Inferior parietal cortex (tissue), 1 donor: ENCODE data around the gene SCYL2.
"Not testable (repeated sequence)": the region's sequence is repeated elsewhere in the genome, so short reads cannot be mapped to it uniquely, and the experiment has no call there.

ENCODE experiments used
- DNase-seq: peaks from one replicate; pipeline ENCODE4 v3.0.0-alpha.2; 2016; ENCODE audit errors: extremely low spot score

SCYL2 gene

GRCh38 chr12:100266835-100267602, at the start of gene SCYL2, which contains the start of gene DEPDC4:
Gene SCYL2 (plus strand): TSS chr12:100267177. CDS start chr12:100282971, 15,794 bp downstream.
Gene DEPDC4 (minus strand): TSS chr12:100267079. CDS start chr12:100267076, 3 bp downstream.
- DNase-seq, result peak; percentile 95

DNA sequence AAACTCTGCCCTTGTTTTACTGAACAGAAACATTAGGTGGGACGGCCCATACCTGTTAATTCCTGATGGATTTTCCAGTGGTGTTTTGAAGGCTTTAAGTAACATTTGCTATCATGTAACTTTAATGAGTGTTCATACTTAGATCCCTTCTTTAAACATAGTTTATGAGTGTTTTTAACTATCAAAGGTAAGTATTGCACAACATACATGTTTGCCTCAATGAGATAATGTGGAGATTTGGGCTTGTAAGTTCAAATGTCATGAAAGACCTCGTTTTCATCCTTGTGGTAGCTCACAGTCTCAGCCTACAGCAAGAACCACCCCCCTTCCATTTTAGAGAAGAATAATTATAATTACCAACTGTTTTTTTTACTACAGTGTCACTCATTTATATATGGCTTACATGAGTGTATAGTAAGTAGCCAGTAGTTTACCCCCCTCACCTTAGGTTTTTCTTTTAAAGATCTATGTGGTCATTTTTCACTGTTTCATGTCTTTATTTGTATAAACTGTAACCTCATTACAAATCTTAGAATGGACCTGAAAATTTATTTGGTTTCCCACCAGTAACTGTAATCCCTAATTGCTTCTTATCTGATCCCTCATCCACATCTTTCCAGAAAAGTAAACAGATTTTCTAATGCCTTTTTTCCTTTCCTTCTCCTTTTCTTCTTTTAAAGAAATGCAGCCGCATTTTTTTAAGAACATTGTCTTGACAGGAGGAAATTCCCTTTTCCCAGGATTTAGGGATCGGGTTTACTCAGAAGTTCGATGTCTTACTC, 47.5 kb upstream of the SCYL2 start:
- DNase-seq, result no peak

DNA sequence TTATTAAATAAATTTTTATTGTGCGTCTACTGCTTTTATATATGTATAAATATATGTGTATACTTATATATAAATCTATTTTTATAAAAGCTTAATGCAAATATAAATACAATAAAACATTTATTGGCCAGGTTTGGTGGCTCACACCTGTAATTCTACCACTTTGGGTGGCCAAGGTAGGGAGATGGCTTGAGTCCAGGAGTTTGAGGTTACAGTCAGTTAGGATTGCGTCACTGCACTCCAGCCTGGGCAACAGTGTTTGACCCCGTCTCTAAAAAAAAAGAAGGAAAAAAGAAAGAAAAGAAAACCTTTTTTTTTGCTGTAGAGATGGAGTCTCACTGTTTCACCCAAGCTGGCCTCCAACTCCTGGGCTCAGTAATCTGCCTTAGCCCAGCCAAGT, 45.5 kb upstream of the SCYL2 start:
- DNase-seq, result no peak

DNA sequence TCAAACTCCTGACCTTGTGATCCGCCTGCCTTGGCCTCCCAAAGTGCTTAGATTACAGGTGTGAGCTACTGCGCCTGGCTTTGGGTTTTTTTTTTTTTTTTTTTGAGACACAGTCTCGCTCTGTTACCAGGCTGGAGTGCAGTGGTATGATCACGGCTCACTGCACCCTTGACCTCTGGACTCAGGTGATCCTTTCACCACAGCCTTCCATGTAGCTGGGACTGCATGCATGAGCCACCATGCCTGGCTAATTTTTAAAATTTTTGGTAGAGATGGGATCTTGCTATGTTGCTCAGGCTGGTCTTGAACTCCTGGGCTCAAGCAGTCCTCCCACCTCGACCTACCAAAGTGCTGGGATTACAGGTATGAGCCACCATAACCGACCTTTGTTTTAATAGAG, 44.8 kb upstream of the SCYL2 start:
- DNase-seq, result not testable (repeated sequence)

DNA sequence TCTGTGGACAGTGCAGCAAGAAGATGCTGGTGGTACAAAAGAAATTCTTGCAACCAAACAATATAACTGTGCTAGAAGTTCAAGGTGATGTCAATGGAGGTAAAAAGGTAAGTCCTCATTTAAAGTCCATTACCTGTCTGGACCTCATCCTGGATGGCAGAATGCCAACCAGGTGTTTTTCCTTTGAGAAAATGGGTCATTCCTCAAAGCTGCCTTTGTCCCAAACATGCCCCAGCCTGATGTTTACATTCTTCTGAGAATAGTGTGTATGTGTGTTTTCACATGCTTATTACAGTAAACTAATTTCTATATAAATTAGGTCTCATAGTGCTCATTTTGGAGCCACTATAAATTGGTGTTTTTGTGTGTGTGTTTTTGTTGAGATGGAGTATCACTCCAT, 41.5 kb upstream of the SCYL2 start:
- DNase-seq, result no peak

GRCh38 chr12:100229036-100229635, 37.8 kb upstream of the SCYL2 start:
- no peak for DNase-seq

DNA sequence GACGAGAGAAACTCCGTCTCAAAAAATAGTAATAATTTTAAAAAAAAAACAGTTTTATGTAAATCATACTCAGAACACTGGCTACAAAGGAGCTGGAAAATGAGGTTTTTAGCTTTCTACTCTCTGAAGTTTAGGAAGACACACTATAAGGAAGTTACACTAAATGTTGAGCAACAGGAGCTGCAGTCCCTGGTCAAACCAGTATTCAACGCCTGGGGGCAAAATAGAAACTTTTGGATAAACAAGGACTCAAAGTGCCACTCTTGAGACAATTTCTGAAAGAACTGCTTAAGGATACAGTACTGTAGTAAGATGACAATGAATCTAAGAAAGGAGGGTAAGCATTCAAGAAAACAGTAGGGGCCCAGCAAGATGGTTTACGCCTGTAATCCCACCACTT, 37.1 kb upstream of the SCYL2 start:
- no peak for DNase-seq

GRCh38 chr12:100231873-100232272, 35.1 kb upstream of the SCYL2 start:
- not testable (repeated sequence) for DNase-seq

DNA sequence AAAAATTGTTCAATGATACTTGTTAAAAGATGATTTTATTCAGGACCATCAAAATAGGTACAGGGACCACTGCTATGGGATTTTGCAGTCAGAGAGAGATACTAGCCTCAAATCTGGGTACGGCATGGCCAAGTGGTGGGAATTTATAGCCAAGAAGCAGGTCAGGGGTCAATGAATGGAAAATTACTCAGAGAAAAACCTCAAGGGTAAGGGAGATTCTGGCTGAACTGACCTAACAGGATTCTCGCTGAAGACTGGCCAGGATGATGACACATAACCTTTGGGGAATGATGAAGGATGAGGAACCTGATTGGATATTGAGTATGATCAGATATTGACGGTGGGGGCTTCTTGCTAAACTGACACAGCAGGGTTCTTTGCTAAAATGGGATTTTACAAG, 32.8 kb upstream of the SCYL2 start:
- no peak for DNase-seq

DNA sequence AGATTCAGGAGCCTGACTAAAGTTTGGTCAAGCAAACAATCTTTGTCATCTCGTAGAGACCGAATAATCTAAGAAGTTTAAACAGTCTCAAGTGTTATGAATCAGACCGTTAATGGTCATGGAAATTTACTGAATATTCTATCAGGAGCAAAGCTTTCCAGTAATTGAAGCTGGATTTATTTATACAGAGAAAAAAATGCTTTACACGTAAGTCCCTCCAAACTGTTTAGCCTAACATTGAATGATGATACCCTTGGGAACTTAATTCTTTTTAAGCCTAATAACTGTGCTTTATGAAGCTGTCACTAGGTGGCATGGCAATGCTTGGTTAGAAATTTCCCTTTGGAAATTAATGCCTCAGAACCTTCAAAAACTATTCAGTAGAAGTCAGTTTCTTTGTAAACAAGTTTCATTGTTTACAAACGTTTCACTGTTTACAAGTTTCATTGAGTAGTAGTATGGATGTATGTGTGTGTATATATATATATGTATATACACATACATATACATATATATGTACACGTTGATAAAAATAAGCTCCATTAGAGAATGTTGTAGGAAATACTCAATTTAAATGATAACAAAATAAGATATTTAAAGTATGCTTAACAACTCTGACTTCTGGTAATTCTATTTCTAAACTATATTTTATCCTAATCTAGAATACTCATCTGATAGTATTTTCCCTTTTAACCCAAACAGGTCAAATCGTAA, 32.2 kb upstream of the SCYL2 start:
- peak; percentile 62 for DNase-seq

DNA sequence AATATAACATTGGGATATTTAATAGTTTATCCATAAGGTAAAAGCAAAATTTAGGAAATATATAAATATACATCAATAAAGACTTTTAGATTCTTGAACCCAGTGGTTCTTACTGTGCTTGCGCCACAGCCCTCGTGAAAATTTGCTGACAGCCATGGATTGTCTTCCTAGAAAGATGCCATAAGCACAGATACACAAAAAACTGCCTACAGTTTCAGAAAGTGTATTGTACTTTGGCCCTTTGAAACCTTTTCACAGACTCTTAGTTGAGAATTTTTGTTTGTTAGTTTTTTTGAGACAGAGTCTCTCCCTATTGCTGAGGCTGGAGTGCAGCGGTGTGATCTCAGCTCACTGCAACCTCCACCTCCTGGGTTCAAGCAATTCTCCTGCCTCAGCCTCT, 28.2 kb upstream of the SCYL2 start:
- DNase-seq, result no peak

DNA sequence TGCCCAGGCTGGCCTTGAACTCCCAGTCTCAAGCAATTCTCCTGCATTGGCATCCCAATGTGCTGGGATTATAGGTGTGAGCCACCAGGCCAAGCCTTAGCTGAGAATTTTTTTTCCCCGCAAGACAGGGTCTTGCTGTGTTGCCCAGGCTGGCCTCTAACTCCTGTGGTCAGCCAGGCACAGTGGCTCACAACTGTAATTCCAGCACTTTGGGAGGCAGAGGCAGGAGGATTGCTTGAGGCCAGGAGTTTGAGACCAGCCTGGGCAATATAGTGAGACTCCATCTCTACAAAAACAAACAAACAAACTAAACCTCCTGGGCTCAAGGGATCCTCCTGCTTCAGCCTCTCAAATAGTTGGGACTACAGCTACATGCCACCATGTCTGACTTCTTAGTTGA, 27.4 kb upstream of the SCYL2 start:
- DNase-seq, result no peak

DNA sequence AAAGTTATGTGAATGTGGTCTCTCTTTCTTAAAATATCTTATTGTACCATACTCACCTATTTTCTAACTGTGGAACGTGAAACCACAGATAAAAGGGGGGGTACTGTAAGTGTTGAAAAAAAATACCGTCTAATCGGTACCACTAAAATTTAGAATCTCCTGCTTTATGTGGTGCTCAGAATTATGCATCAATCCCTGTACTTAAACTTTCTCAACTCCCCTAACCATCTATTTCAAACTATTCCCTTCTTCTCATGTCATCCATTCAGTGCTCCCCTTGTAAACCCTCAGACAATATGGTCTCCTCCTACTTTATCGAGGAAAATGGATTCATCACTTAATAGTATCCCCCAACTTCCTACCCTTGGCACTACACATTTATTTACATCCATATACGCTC, 23.8 kb upstream of the SCYL2 start:
- DNase-seq, result no peak

GRCh38 chr12:100247765-100248164, 19.2 kb upstream of the SCYL2 start:
- no peak for DNase-seq

DNA sequence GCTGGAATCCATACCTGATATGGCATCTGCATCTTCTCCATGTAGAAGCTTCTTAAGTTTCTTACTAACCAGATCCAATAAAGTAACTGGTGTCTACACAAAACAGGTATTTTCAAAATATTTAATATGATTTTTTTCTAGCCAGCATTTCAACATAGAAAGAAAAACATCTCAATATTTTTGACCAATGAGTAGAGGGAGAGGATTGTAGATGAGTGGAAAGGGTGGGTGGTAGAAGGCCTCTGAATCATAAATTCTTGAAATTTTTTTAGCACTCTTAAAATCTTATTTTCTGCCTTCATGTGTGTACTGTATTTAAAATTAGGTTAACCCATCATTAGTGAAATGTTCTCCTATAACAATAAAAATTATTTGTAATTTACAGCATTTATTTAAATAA, 18.1 kb upstream of the SCYL2 start:
- DNase-seq, result no peak

- DNase-seq, result no peak
These were observed 17.0 kb upstream of the SCYL2 start for GRCh38 chr12:100249941-100250340.

- no peak for DNase-seq
These were observed 15.1 kb upstream of the SCYL2 start for GRCh38 chr12:100251917-100252316.

DNA sequence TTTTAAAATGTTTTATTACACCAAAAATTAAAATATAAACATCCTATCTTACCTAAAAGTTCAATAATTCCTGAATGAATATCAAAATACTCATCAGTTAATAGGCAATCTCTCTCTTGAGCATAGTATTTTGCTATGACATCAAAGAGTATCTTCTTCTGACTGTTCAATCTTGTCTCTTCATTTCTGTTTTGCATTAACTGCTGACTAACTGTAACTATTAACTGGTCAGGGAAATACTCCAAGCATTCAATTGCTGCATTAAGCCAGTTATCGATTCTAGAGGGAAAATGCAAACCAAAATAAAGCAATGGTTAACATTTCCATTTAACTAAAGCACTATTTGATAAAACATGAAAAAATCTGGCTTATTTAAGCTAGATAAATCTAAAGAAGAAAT, 13.5 kb upstream of the SCYL2 start:
- DNase-seq, result no peak

DNA sequence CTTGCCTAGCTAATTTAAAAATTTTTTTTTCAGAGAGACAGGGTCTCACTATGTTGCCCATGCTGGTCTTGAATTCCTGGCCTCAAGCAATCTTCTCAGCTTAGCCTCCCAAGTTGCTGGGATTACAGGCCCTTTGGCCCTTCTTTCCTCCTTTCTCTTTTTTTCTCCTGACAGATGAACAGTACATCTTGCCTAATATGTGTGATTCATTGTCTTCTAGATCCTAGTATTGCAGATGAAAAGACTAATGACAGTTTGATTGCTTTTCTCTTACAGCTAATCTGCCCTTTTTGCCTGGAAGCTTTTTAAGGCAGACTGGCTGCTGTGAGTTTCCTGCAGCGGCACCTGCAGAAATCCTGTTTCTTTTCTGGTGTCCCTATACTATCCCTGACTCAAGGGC, 12.1 kb upstream of the SCYL2 start:
- DNase-seq, result no peak

DNA sequence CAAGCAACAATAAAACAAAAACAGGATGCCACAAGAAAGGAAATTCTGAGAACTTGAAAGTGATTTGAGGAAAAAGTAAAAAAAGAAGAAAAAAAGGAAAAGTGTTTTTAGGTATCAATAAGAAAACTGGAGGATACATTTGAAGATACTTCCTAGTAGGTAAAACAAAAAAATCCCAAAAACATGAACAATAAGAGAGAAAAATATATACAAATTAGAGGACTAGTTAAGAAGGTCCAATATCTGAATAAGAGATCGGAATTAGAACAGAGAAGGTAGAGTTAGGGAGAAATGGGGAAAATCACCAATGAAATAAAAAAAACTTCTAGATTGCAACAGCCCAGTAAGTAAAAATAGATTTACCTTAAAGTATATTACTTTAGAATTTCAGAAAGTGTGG, 8.8 kb upstream of the SCYL2 start:
- no peak for DNase-seq

GRCh38 chr12:100263131-100263530, 3.8 kb upstream of the SCYL2 start:
- DNase-seq, result no peak

- DNase-seq, result not testable (repeated sequence)
These were observed 1.9 kb upstream of the SCYL2 start for GRCh38 chr12:100265107-100265506.
